A549 (cell line): ENCODE measurements around the gene ASMTL. TPM values are rescaled to one million over a fixed set of nuclear protein-coding genes. Genes with fewer than 3 reads are reported as not detected.

Experiments
- ATAC-seq, 2 experiments: fragments of 200-7000 bp in 1 of 2; fragments of >200 bp in 1 of 2; cut with Nextera tagmentation in 1 of 2; cut with Tn5 transposase in 1 of 2; 3 replicates each; pipeline versions ENCODE4 v1.8.0 to v1.9.1; 2018 to 2020; ENCODE audit warnings: mild to moderate bottlenecking in 1 of 2, moderate library complexity in 1 of 2
- CTCF ChIA-PET: fragments of 300-600 bp; sonication (Branson Sonifier 250); formaldehyde crosslinking; extraction: SDS; loops from one replicate; lab custom pipeline; 2021; ENCODE audit warnings: antibody characterized with exemption, inconsistent platforms; lab: Yijun Ruan, JAX
- POLR2A ChIA-PET: fragments of 350-600 bp; formaldehyde crosslinking; extraction: SDS; loops from one replicate; lab custom pipeline; 2021; ENCODE audit warnings: antibody characterized with exemption, inconsistent platforms; lab: Yijun Ruan, JAX
- DNase-seq, 2 experiments: peaks; one replicate each; pipeline versions ENCODE4 v3.0.0 to v3.0.0-alpha.2; 2011 to 2016; ENCODE audit warnings: low read depth in 1 of 2, low spot score in 1 of 2
- FAIRE-seq: peaks from 2 replicates; lab custom pipeline; 2011; peaks lifted over from hg19 to GRCh38; lab: Jason Lieb, UNC
- H3K27ac ChIP-seq, 2 experiments: fragments of >200 bp; sonication (Bioruptor Twin); formaldehyde crosslinking; 3 replicates each; pipeline ENCODE4 v1.5.1; 2016 to 2017
- H3K4me1 ChIP-seq: fragments of >200 bp; sonication (Bioruptor Twin); formaldehyde crosslinking; 3 replicates; pipeline ENCODE4 v1.6.1; 2016
- H3K4me2 ChIP-seq: fragments of >200 bp; sonication (Bioruptor Twin); formaldehyde crosslinking; 3 replicates; pipeline ENCODE4 v1.6.1; 2016
- H3K4me3 ChIP-seq: fragments of >200 bp; sonication (Bioruptor Twin); formaldehyde crosslinking; 3 replicates; pipeline ENCODE4 v1.5.1; 2016
- H3K9me3 ChIP-seq: fragments of >200 bp; sonication (Bioruptor Twin); formaldehyde crosslinking; 3 replicates; pipeline ENCODE4 v1.6.1; 2016
- BCL3 ChIP-seq: fragments of >200 bp; sonication (Bioruptor Twin); formaldehyde crosslinking; IDR thresholded peaks from 3 replicates; pipeline ENCODE4 v1.6.1; 2016
- CHD2 ChIP-seq: fragments of 150-350 bp; IDR thresholded peaks from 2 replicates; pipeline ENCODE4 v1.6.1; 2014; ENCODE audit warnings: low read length; ENCODE audit not compliant: partially characterized antibody
- ELK1 ChIP-seq: fragments of 150-350 bp; IDR thresholded peaks from 2 replicates; pipeline ENCODE4 v1.6.1; 2014; ENCODE audit warnings: low read depth, mild to moderate bottlenecking, low read length
- EP300 ChIP-seq, 2 experiments: fragments of >200 bp; sonication (Bioruptor Twin); formaldehyde crosslinking; IDR thresholded peaks; 2 replicates in 1 of 2; 3 replicates in 1 of 2; pipeline ENCODE4 v1.6.1; 2016 to 2017
- HDAC2 ChIP-seq: fragments of 200-600 bp; sonication (generic); IDR thresholded peaks from 2 replicates; pipeline ENCODE4 v1.6.1; 2016
- HOXB5 ChIP-seq: fragments of 250-450 bp; sonication (Bioruptor Pico); IDR thresholded peaks from 2 replicates; pipeline ENCODE4 v1.5.0; 2020; ENCODE audit warnings: mild to moderate bottlenecking, moderate library complexity
- MAX ChIP-seq: IDR thresholded peaks from 2 replicates; pipeline ENCODE4 v1.6.1; 2012
- NFE2L2 ChIP-seq: fragments of 150-350 bp; conservative IDR thresholded peaks from 2 replicates; pipeline ENCODE4 v1.6.1; 2014; ENCODE audit warnings: low read length
- NPAS2 ChIP-seq: fragments of 250-450 bp; sonication (Bioruptor Pico); IDR thresholded peaks from 2 replicates; pipeline ENCODE4 v1.8.0; 2022; ENCODE audit warnings: mild to moderate bottlenecking, moderate library complexity, borderline replicate concordance
- RARB ChIP-seq: fragments of 250-450 bp; sonication (Bioruptor Pico); IDR thresholded peaks from 2 replicates; pipeline ENCODE4 v1.8.0; 2021; ENCODE audit warnings: mild to moderate bottlenecking, moderate library complexity
- REST ChIP-seq: fragments of 200-600 bp; sonication (generic); IDR thresholded peaks from 2 replicates; pipeline ENCODE4 v1.6.1; 2016; ENCODE audit warnings: antibody characterized with exemption, mild to moderate bottlenecking, moderate library complexity
- RNF2 ChIP-seq: fragments of 200-600 bp; sonication (generic); IDR thresholded peaks from 2 replicates; pipeline ENCODE4 v1.6.1; 2016; ENCODE audit warnings: low read depth, mild to moderate bottlenecking, antibody characterized with exemption, moderate library complexity, borderline replicate concordance
- ZNF302 ChIP-seq: fragments of 250-450 bp; sonication (Bioruptor Pico); IDR thresholded peaks from 2 replicates; pipeline ENCODE4 v1.9.0; 2021; ENCODE audit warnings: inconsistent platforms, mild to moderate bottlenecking, moderate library complexity
- ZSCAN20 ChIP-seq: fragments of 250-450 bp; sonication (Bioruptor Pico); IDR thresholded peaks from 2 replicates; pipeline ENCODE4 v1.8.0; 2022; ENCODE audit warnings: mild to moderate bottlenecking, moderate library complexity
- WGBS: methylation state at CpG from one replicate; pipeline ENCODE4 v1.1.6; 2017; ENCODE audit errors: missing lambda C conversion rate; 5-methylcytosine and 5-hydroxymethylcytosine counted together
- polyA plus RNA-seq, 4 experiments: library from polyadenylated mRNA; depleted of rRNA in 3 of 4; stranded (reverse); fragments of >200 nt; fragmentation: RNase III in 1 of 4; extraction: RNeasy Plus Mini Kit Qiagen cat#74134 plus additional on column Dnase treatment in 1 of 4; gene quantifications; 2 replicates in 3 of 4; 3 replicates in 1 of 4; pipeline ENCODE4 v1.2.3, GENCODE V29; 2011 to 2017

ASMTL gene
- polyA plus RNA-seq, 2 of the 4 experiments (the other 2 are of a cell fraction) = 12.3 to 15.4 TPM

- TF ChIP-seq REST (no peak), HOXB5 (no peak), ELK1 (no peak)
These were observed 97.3 kb downstream of the ASMTL start (continued) for GRCh38 chrX:1355131-1356046.

GRCh38 chrX:1354036-1355019, 98.4 kb downstream of the ASMTL start:
- TF ChIP-seq ZSCAN20 = no peak
- no peak for TF ChIP-seq EP300 (IDR thresholded peaks at IDR 0.05)
- no peak for TF ChIP-seq HDAC2
- no peak for TF ChIP-seq MAX
- no peak for TF ChIP-seq NFE2L2
- no peak for TF ChIP-seq RARB
- TF ChIP-seq NPAS2 = no peak
- TF ChIP-seq CHD2 = no peak
- TF ChIP-seq BCL3 = no peak
- no peak for TF ChIP-seq ZNF302 (CRISPR knock-in tag)
- TF ChIP-seq RNF2 = no peak
- TF ChIP-seq, all 56 proteins: peak for 0
- CTCF ChIA-PET = no interaction called here
- ATAC-seq = 0 out of 6 replicates have a peak, but pooled peaks of 1 of the 2 experiments have one; percentile 8
- Histone ChIP-seq H3K4me1 (no peaks in the 10 kb centered on the region), H3K4me3 (no peak overlapping the region), H3K9me3 (no peaks in the 10 kb centered on the region; the same call in 2 of the 3 replicates), H3K27ac (no peak overlapping the region), H3K4me2 (no peak overlapping the region)
- WGBS = 47% methylated on average over 11 of the region's 11 CpGs
- no peak for DNase-seq
- no peak for FAIRE-seq
- POLR2A ChIA-PET = no interaction called here

Other genes starting within 250 kb of the ASMTL start
- 0.37 and 0.57 TPM in 2 replicates for gene CRLF2, start 240.3 kb downstream of the ASMTL start, polyA plus RNA-seq (2011; rRNA removed)
- gene CRLF2, start 240.3 kb downstream of the ASMTL start, polyA plus RNA-seq (2017; fragmentation: RNase III; extraction: RNeasy Plus Mini Kit Qiagen cat#74134 plus additional on column Dnase treatment) = 0.07 to 0.25 TPM (median 0.08 TPM) in 3 replicates
- 6.3 and 6.8 TPM in 2 replicates for gene CSF2RA, start 184.1 kb downstream of the ASMTL start, polyA plus RNA-seq (2011; rRNA removed)
- gene CSF2RA, start 184.1 kb downstream of the ASMTL start, polyA plus RNA-seq (2017; fragmentation: RNase III; extraction: RNeasy Plus Mini Kit Qiagen cat#74134 plus additional on column Dnase treatment) = 3.8 to 4.8 TPM (median 4.4 TPM) in 3 replicates
- gene IL3RA, start 116.1 kb downstream of the ASMTL start, polyA plus RNA-seq (2011; rRNA removed) = 0.28 and 0.31 TPM in 2 replicates
- gene IL3RA, start 116.1 kb downstream of the ASMTL start, polyA plus RNA-seq (2017; fragmentation: RNase III; extraction: RNeasy Plus Mini Kit Qiagen cat#74134 plus additional on column Dnase treatment) = 0.05 to 0.12 TPM in 2 of 3 replicates, not detected in the other
- 252 and 291 TPM in 2 replicates for gene SLC25A6, start 60.8 kb downstream of the ASMTL start, polyA plus RNA-seq (2011; rRNA removed)
- 439 to 448 TPM (median 446 TPM) in 3 replicates for gene SLC25A6, start 60.8 kb downstream of the ASMTL start, polyA plus RNA-seq (2017; fragmentation: RNase III; extraction: RNeasy Plus Mini Kit Qiagen cat#74134 plus additional on column Dnase treatment)
- not detected in 2 replicates for gene P2RY8, start 84.3 kb upstream of the ASMTL start, polyA plus RNA-seq (2011; rRNA removed)
- 0.03 TPM in 1 of 3 replicates, not detected in the others for gene P2RY8, start 84.3 kb upstream of the ASMTL start, polyA plus RNA-seq (2017; fragmentation: RNase III; extraction: RNeasy Plus Mini Kit Qiagen cat#74134 plus additional on column Dnase treatment)
- 18.0 and 24.9 TPM in 2 replicates for gene AKAP17A, start 138.7 kb upstream of the ASMTL start, polyA plus RNA-seq (2011; rRNA removed)
- 27.3 to 32.9 TPM (median 32.5 TPM) in 3 replicates for gene AKAP17A, start 138.7 kb upstream of the ASMTL start, polyA plus RNA-seq (2017; fragmentation: RNase III; extraction: RNeasy Plus Mini Kit Qiagen cat#74134 plus additional on column Dnase treatment)
- 0.16 TPM in 2 replicates for gene ASMT, start 162.2 kb upstream of the ASMTL start, polyA plus RNA-seq (2011; rRNA removed)
- gene ASMT, start 162.2 kb upstream of the ASMTL start, polyA plus RNA-seq (2017; fragmentation: RNase III; extraction: RNeasy Plus Mini Kit Qiagen cat#74134 plus additional on column Dnase treatment) = 0.12 to 0.20 TPM in 2 of 3 replicates, not detected in the other